Measurements from ENCODE around the gene MRPL28. TPM values are rescaled to one million over a fixed set of nuclear protein-coding genes. Genes with fewer than 3 reads are reported as not detected.
"Not testable (repeated sequence)": the region's sequence is repeated elsewhere in the genome, so short reads cannot be mapped to it uniquely, and the experiment has no call there.

MRPL28 gene
- total RNA-seq, 4 donors from 2014 or later = 40.9 to 66.7 (median 52.7) TPM

DNA sequence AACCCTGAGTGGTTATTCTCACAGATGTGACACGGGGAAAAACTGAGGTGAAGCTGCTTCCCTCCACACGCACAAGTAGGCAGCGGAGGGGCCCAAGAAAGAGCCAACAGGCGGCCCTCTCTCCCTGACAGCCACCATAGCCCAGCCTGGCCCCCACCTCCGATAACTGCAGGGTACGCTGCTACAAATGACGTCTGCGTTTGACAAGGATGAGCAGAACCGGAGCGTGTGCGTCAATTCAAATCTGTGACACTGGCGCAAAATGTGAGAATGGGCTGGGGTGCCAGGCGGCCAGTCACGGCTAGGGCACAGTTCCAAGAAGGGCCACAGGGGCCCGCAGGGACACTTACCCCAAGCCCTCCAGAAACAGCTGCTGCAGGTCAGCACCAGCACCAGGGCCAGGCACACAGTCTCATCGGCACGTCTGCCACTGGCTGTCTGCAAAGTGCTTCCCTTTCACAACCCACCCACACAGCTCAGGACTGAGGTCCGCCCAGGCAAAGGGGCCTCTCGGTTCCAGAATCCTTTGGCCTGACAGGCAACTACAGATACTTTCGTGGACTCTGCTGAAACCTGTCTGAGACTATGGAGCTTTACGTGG lies 32.3 kb downstream of the MRPL28 start:
- Histone ChIP-seq H3K27ac (no peak overlapping the region), H3K36me3 (peaks cover 6% of the 10 kb centered on the region), H3K4me1 (peaks cover 11% of the 10 kb centered on the region), H3K9me3 (no peaks in the 10 kb centered on the region), H3K4me3 (no peak overlapping the region), H3K27me3 (no peaks in the 10 kb centered on the region)
- TF ChIP-seq POLR2AphosphoS5 (IDR thresholded peaks at IDR 0.05) = no peak
- no peak for TF ChIP-seq POLR2A (IDR thresholded peaks at IDR 0.05)
- no peak for TF ChIP-seq EP300 (IDR thresholded peaks at IDR 0.05)
- TF ChIP-seq, protein P1, sequence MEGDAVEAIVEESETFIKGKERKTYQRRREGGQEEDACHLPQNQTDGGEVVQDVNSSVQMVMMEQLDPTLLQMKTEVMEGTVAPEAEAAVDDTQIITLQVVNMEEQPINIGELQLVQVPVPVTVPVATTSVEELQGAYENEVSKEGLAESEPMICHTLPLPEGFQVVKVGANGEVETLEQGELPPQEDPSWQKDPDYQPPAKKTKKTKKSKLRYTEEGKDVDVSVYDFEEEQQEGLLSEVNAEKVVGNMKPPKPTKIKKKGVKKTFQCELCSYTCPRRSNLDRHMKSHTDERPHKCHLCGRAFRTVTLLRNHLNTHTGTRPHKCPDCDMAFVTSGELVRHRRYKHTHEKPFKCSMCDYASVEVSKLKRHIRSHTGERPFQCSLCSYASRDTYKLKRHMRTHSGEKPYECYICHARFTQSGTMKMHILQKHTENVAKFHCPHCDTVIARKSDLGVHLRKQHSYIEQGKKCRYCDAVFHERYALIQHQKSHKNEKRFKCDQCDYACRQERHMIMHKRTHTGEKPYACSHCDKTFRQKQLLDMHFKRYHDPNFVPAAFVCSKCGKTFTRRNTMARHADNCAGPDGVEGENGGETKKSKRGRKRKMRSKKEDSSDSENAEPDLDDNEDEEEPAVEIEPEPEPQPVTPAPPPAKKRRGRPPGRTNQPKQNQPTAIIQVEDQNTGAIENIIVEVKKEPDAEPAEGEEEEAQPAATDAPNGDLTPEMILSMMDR (IDR thresholded peaks at IDR 0.05) = no peak
- 84% methylated on average over 13 of the region's 21 CpGs for WGBS
- DNase-seq (ENCODE audit: low spot score in 2 of 2) = no peak

DNA sequence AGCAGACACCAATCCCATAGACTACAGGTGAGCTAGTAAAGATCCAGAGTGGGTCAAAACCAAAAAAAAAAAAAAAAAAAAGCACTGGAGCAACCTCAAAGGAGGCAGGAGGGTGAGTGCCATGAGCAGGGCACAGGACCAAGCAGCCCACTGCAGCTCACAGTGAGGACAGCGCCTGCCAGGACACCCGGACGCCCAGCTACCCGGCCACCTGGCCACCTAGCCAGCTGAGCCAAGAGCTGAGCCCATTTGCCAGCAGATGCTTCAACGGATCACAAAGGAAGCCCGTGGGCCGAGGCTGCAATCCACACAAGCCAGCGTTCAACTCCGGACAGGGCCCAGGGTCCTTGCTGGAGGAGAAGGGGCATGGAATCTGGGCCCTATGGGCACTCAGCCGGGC lies 32.9 kb downstream of the MRPL28 start:
- Histone ChIP-seq H3K4me3 (no peak overlapping the region), H3K27me3 (no peaks in the 10 kb centered on the region), H3K4me1 (peaks cover 8% of the 10 kb centered on the region), H3K27ac (no peak overlapping the region), H3K9me3 (no peaks in the 10 kb centered on the region), H3K36me3 (no peaks in the 10 kb centered on the region)
- DNase-seq (ENCODE audit: low spot score in 2 of 2) = no peak
- TF ChIP-seq EP300 (IDR thresholded peaks at IDR 0.05) (no peak), POLR2A (IDR thresholded peaks at IDR 0.05) (no peak), POLR2AphosphoS5 (IDR thresholded peaks at IDR 0.05) (no peak)
- TF ChIP-seq, protein P1 (IDR thresholded peaks at IDR 0.05) = no peak
- 64% methylated on average over 8 of the region's 10 CpGs for WGBS

DNA sequence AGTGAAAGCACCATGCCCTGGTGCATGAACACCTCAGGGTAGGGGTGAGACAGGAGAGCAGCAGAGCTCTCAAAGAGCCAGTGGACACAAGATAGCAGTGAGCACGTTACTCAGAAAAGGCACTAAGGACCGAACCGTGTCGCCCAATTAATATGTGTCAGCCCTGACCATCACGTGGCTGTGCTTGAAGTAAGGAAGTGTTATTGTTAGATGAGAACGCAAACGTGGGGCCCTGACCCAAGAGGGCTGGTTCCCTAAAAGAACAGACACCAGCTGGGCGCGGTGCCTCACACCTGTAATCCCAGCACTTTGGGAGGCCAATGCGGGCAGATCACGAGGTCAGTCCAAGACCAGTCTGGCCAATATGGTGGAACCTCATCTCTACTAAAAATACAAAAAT lies 34.1 kb downstream of the MRPL28 start:
- no peaks in the 10 kb centered on the region for H3K9me3 ChIP-seq
- no peak overlapping the region for H3K4me3 ChIP-seq
- 84% methylated on average over 11 of the region's 11 CpGs for WGBS
- peaks cover 9% of the 10 kb centered on the region for H3K4me1 ChIP-seq
- no peak overlapping the region for H3K27ac ChIP-seq
- no peak for DNase-seq (ENCODE audit: low spot score in 2 of 2)
- TF ChIP-seq, protein P1 (IDR thresholded peaks at IDR 0.05) = no peak
- no peak for TF ChIP-seq EP300 (IDR thresholded peaks at IDR 0.05)
- no peak for TF ChIP-seq POLR2AphosphoS5 (IDR thresholded peaks at IDR 0.05)
- TF ChIP-seq POLR2A (IDR thresholded peaks at IDR 0.05) = no peak
- H3K36me3 ChIP-seq = no peaks in the 10 kb centered on the region
- no peaks in the 10 kb centered on the region for H3K27me3 ChIP-seq

DNA sequence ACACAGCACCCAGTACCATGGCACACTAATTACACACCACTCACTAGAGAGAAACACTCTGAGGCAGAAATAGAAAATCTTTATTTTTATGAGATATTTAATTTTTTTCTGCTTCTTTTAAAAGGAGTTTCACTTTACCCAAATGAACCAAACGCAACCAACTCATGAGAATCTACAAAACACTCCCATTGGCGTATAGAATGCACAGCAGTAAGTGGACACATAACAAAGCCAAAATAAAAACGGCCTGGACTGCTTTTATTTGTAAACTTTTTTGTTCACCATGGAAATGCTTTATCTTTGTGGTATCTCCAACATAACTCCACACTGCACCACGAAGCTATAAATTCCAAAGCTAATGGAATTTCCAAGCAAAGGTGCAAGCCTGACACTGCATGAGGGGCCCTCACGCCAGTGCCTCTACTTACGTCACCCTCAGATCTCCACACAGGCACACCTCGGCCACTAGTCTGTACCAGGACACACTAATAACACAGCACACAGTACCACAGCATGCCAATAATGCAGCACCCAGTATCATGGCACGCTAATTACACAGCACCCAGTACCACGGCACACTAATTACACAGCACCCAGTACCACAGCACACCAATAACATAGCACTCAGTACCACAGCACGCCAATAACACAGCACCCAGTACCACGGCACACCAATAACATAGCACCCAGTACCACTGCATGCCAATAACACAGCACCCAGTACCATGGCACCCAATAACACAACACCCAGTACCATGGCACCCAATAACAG lies 35.3 kb downstream of the MRPL28 start:
- WGBS = 86% methylated on average over 11 of the region's 11 CpGs

DNA sequence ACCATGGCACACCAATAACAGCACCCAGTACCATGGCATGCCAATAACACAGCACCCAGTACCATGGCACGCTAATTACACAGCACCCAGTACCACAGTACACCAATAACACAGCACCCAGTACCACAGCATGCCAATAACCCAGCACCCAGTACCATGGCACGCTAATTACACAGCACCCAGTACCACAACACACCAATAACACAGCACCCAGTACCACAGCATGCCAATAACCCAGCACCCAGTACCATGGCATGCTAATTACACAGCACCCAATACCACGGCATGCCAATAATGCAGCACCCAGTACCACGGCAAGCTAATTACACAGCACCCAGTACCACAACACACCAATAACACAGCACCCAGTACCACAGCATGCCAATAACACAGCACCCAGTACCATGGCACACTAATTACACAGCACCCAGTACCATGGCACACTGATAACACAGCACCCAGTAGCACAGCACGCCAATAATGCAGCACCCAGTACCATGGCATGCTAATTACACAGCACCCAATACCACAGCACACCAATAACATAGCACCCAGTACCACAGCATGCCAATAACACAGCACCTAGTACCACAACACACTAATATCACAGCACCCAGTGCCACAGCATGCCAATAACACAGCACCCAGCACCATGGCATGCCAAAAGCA lies 36.0 kb downstream of the MRPL28 start:
- H3K27me3 ChIP-seq; H3K36me3 ChIP-seq; H3K27ac ChIP-seq; H3K4me3 ChIP-seq; DNase-seq (ENCODE audit: low spot score in 2 of 2); H3K4me1 ChIP-seq; H3K9me3 ChIP-seq: not testable (repeated sequence)
- WGBS = 78% methylated on average over 4 of the region's 5 CpGs

More for the DNA sequence above, 35.3 kb downstream of the MRPL28 start:
- not testable (repeated sequence) for H3K9me3 ChIP-seq; H3K4me3 ChIP-seq; H3K4me1 ChIP-seq; H3K27me3 ChIP-seq; H3K27ac ChIP-seq; DNase-seq (ENCODE audit: low spot score in 2 of 2); H3K36me3 ChIP-seq

DNA sequence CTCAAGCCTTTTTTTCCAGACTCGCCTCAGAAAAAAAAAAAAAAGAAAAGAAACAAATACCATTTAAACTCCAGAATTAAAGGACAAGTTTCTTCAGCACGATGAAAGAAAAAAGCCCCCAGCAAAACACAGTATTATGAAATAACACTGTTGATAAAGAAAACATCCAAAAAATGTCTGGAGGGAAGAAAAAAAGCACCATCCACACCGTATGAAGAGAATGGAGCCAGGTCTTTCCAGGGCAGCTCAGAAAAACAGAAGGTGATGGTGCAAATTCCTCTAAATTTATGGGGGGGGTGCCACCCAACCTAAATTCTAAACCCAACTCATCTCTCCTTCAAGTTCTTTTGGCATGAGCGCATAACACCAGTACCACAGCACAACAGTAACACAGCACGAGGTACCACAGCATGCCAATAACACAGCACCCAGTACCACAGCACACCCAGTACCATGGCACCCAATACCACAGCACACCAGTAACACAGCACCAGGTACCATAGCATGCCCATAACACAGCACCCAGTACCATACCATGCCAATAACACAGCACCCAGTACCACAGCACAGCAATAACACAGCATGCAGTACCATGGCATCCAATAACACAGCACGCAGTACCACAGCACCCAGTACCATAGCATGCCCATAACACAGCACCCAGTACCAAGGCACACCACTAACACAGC lies 36.8 kb downstream of the MRPL28 start:
- 65% methylated on average over 5 of the region's 6 CpGs for WGBS
- TF ChIP-seq EP300 (IDR thresholded peaks at IDR 0.05) = no peak
- no peak for TF ChIP-seq POLR2A (IDR thresholded peaks at IDR 0.05)
- TF ChIP-seq, protein P1 (IDR thresholded peaks at IDR 0.05) = no peak
- TF ChIP-seq POLR2AphosphoS5 (IDR thresholded peaks at IDR 0.05) = no peak
- Histone ChIP-seq H3K27me3 (no peaks in the 10 kb centered on the region), H3K4me1 (peaks cover 6% of the 10 kb centered on the region), H3K27ac (no peak overlapping the region), H3K36me3 (no peaks in the 10 kb centered on the region), H3K4me3 (no peak overlapping the region), H3K9me3 (no peaks in the 10 kb centered on the region)
- no peak for DNase-seq (ENCODE audit: low spot score in 2 of 2)

DNA sequence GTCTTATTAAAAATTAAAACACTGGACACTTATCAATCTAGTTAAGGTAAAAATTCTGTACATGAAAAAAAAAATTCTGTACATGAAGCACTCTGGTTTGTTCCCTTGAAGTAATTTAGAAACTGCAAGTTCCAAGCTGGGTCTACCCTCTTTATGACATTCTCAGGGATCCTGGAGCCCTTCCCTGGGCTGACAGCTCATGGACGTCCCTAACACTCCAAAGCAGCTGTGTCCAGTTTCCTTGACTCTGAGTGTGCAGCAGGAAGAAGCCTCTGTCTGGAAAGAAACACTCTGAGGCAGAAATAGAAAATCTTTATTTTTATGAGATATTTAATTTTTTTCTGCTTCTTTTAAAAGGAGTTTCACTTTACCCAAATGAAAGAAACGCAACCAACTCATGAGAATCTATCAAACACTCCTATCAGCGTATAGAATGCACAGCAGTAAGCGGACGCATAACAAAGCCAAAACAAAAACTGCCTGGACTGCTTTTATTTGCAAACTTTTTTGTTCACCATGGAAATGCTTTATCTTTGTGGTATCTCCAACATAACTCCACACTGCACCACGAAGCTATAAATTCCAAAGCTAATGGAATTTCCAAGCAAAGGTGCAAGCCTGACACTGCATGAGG lies 39.0 kb downstream of the MRPL28 start:
- 50% methylated on average over 6 of the region's 6 CpGs for WGBS
- H3K4me3 ChIP-seq; H3K9me3 ChIP-seq; H3K36me3 ChIP-seq; H3K27me3 ChIP-seq; DNase-seq (ENCODE audit: low spot score in 2 of 2); H3K27ac ChIP-seq: not testable (repeated sequence)
- peaks cover 25% of the 10 kb centered on the region for H3K4me1 ChIP-seq
